NCI-H1417 treated with DMSO at 0.1 percent for 48 hours (cell line): ENCODE results near the gene ZNF408.
"Not testable (repeated sequence)": the region's sequence is repeated elsewhere in the genome, so short reads cannot be mapped to it uniquely, and the experiment has no call there.

Experiments
- DNase-seq: peaks from one replicate; lab custom pipeline; 2025; lab: John Stamatoyannopoulos, UW

Gene ZNF408

DNA sequence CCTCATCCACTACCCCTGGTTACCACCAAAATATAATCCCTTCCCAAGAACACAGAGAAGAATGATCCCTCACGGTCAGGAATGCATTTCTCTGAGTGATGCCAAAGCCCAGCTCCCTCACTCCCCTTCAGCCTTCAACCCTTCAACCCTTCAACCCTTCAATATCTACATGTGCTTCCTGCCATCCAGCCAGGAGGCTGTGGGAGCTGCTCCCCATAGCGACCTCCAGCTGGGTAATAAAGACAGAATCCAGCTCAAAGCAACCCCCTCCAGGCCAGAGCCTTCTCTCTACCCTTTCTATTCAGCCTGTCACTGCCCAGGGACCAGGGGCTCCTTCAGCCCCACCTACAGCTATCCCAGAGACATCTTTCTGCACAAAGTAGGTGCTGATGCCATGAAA, 3.1 kb upstream of the ZNF408 start:
- no peak for DNase-seq

DNA sequence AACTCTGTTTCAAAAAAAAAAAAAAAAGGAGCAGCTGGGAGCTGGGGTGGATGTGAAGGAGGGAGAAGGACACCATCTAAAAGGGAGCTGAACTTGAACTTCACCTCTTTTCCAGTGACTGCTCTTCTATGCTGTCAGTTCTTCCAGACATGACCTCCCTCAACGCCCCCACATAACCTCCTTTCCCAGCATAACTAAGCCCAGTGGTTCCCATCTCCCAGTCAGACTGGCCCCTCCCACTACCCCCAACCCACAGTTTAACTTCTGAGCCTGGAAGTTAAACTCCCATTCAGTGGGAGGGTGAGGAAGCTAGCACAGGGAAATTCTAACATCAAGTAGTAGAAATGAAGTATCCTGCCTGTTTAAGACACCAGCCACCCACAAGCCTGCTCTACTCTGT, 2.2 kb upstream of the ZNF408 start:
- DNase-seq: no peak

DNA sequence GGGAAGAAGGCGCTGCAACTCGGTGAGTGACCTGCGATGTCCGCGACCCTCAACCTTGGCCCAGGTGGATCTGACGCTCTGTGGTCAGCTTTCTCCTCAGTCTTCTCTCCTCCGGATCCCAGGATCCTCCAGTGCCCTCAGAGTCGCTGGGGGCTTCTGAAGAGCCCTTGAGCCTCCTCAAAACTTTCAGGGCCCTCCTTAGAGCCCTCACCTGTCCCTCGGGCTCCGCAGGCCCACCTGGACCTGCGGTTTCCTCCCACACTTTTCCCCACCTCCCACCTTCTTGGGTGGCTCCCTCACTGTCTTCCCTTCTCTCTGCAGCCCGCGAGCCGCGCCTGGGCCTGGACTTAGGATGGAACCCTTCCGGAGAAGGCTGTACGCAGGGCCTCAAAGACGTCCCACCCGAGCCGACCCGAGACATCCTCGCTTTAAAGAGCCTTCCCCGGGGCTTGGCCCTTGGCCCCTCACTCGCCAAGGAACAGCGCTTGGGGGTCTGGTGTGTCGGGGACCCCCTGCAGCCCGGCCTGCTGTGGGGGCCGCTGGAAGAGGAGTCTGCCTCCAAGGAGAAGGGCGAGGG, 335 bp downstream of the ZNF408 start:
- DNase-seq: no peak

DNA sequence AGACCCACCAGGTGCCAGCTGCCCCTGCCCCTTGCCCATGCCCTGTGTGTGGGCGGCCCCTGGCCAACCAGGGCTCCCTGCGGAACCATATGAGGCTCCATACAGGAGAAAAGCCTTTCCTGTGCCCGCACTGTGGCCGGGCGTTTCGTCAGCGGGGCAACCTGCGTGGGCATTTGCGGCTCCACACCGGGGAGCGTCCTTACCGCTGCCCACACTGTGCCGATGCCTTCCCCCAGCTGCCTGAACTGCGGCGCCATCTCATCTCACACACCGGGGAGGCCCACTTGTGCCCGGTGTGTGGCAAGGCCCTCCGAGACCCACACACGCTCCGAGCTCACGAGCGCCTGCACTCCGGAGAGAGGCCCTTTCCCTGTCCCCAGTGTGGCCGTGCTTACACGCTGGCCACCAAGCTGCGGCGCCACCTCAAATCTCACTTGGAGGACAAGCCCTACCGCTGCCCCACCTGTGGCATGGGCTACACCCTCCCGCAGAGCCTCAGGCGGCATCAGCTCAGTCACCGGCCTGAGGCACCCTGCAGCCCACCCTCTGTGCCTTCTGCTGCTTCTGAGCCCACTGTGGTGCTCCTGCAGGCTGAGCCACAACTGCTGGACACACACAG, 4.3 kb downstream of the ZNF408 start:
- DNase-seq: no peak

DNA sequence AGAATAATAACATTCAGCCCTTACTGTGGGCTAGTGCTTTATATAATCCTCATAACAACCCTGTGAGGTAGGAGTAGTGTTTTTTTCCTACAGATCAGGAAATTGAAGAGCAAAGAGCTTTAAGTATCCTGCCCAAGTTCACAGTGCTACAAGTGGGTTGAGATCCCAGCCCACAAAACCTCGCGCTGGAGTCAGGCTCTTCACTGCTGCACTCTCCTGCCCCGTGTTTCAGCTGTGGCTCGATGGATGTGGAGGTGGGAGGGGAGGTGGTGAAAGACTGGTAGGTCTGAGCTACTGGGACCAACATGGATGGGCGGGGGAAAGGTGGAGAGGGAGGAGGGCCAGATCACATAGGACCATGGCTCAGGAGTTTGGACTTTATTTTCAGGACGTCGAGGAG, 6.1 kb downstream of the ZNF408 start:
- DNase-seq: no peak

DNA sequence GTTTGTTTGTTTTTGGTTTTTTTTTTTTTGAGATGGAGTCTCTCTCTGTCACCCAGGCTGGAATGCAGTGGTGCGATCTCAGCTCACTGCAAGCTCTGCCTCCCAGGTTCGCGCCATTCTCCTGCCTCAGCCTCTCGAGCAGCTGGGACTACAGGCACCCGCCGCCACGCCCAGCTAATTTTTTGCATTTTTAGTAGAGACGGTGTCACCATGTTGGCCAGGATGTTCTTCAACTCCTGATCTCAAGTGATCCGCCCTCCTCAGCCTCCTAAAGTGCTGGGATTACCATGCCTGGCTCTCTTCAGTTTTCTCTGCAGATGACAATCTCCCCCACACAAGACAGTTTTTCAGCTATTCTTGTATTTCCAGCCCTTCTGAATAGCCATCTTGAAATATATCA, 8.5 kb downstream of the ZNF408 start:
- not testable (repeated sequence) for DNase-seq

DNA sequence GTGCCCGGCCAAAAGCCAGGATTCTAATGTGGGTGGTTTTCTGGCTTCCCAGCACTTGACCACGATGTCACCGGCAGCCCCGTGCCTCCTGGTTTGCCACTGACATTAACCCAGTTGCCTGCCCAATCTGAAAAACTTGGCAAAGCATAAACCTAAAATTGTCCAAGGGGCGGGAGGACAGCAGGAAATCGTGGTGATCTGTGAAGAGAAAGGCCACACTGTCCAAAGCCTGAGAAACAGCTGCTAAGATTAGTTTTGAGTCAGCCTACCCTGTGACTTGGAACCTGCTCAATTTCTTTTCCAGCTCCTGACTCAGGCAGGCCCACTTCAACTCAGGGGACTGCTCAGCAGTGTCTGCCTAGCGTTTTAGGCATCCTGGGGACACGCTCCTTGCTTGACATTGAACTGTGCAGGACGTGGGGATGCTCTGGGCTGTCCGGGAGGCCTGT, 10.0 kb downstream of the ZNF408 start:
- no peak for DNase-seq

DNA sequence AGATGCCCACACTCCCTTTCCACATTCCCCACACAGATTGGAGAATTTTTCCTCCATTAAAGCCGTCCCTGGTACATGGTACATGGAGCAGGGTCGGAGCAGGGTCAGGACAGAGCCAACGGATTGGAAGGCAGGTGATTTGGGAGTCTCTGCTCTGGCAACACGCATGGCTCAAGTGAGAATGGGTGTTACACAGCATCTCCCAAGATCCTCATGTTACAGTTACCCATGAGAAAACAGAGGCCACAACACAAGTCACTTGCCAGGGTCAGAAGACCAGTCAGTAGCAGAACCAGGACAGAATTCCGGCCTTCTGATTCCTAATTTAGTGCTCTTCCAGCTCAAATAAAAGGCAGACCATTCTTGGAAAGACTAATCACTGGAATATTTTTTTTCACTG, 10.5 kb downstream of the ZNF408 start:
- DNase-seq: no peak

DNA sequence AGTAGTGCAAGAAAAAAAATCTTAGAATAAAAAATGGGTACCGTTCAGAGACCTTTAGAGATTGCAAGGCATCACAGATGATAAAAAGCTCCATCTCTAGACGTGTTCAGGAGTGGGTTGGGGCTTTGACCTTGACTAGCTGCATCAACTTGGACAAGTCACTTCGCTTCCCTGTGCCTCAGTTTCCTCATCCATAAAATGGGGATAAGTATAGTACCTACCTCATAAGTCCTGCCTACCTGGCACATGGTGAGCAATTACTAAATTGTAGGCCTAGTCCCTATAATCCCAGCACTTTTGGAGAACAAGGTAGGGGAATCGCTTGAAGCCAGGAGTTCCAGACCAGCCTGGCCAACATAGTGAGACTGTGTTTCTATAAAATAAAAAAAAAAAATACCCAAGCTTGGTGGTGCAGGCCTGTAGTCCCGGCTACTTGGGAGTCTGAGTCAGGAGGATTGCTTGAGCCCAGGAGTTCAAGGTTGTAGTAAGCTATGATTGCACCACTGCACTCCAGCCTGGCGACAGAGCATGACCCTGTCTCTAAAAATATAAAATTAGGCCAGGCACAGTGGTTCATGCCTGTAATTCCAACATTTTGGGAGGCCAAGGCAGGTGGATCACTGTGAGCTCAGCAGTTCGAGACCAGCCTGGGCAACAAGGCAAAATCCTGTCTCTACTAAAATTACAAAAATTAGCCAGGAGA, 12.2 kb downstream of the ZNF408 start:
- no peak for DNase-seq

DNA sequence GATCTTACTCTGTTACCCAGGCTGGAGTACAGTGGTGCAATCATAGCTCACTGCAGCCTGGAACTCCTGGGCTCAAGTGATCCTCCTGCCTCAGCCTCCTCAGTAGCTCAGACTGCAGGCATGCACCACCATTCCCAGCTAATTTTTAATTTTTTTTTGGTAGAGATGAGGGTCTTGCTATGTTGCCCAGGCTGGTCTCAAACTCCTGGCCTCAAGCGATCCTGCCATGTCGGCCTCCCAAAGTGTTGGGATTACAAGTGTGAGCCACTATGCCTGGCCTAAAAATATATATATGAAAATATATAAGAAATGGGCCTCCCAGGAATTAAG, 17.0 kb downstream of the ZNF408 start:
- DNase-seq: not testable (repeated sequence)

DNA sequence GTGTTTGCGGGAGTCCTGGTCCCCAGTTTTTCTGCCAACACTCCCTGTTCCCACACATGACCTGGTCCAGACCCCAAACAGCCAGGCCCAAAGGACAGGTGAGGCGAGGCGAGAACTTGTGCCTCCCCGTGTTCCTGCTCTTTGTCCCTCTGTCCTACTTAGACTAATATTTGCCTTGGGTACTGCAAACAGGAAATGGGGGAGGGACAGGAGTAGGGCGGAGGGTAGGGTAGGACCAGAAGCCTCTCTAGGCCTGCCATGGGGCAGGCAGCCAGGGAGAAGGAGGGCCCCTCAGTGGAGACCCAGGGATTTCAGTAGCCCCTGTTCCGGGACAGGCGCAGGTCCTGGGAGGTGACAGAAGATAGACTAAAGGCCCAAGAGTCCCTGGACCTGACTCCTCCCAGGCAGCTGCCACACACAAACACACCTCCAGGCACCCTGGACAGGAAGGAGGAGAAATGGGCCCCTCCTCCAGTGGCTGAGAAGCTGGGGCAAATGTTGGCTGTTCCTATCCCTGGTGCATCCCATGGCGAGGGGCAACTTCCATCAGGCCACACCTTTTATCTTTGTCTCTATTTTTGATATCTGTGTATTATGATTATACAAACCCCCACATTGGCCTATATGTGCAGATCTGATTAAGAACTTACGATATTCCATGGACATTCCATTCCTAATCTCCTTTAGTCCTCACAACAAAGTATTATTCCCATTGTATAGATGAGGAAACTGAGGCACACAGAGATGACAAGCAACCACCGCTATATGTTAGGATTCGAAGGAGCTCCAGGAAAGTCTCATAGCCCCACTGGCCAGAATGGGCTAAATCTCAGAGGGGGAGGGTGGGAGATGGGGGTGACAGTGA, 17.6 kb downstream of the ZNF408 start:
- no peak for DNase-seq

DNA sequence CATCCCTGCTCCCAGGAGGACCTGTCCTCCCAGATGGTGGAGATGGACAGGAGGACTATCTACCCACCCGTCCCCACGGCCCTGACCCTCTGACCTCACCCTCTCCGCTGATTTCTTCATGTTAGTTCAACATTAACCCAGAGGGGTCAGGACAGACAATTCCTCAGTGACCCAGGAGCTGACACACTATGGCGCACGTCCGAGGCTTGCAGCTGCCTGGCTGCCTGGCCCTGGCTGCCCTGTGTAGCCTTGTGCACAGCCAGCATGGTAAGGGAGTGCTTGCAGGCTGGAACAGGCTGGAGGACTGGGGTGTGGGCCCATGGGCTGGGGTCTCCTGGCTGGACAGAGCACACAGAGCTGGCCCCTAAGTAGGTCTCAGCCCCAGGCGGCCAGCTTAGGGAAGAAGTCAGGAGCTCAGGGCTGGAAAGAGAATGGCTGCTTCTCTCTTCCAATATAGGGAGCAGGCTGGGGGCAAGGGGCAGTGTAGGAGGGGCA, 18.3 kb downstream of the ZNF408 start, which contains the start of gene F2:
TSS of gene F2 (plus strand) at position 166 of the 495 bp plus-strand sequence. CDS start at position 189, 23 bp downstream.
- no peak for DNase-seq

DNA sequence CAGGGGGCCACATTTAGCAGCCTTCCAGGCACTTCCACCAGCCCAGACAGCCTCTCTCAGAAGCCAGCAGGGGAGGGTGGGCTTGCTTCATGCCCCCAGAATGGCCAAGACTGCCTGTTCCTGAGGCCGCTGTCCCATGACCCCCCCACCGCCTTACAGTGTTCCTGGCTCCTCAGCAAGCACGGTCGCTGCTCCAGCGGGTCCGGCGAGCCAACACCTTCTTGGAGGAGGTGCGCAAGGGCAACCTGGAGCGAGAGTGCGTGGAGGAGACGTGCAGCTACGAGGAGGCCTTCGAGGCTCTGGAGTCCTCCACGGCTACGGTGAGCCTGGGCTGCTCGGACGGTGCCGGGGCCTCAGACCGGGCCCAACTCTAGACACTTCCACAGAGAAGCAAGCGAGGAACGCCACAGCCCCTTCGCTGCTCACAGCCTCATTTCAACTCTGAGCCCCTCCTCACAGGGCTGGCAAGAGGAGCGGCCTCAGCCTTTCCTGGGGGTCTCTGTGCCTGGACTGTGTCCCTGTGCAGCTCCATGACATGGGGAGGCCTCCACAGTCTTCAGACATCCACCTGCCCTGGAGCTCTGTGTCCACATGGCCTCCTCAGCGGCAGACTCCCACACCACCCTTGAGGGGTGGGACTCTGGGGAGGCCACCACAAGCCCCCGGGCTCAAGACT, 18.9 kb downstream of the ZNF408 start:
- DNase-seq: no peak

DNA sequence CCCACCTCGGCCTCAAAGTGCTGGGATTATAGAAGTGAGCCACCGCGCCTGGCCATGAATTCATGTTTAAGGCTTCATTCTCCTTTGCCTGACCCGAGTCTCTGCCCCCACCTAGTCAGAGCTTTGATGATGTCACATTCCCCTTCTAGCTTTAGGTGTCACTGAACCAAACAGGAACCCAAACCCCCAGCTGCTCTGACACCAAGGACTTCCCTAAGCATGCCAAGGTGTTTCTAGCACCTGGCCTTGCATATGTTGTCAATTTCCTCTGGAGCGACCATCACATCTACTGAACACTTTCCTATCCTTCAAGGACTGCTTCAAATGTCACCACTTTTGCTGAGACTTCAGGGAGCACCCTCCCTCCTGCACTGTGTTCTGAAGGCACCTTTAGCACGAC, 20.5 kb downstream of the ZNF408 start:
- no peak for DNase-seq

DNA sequence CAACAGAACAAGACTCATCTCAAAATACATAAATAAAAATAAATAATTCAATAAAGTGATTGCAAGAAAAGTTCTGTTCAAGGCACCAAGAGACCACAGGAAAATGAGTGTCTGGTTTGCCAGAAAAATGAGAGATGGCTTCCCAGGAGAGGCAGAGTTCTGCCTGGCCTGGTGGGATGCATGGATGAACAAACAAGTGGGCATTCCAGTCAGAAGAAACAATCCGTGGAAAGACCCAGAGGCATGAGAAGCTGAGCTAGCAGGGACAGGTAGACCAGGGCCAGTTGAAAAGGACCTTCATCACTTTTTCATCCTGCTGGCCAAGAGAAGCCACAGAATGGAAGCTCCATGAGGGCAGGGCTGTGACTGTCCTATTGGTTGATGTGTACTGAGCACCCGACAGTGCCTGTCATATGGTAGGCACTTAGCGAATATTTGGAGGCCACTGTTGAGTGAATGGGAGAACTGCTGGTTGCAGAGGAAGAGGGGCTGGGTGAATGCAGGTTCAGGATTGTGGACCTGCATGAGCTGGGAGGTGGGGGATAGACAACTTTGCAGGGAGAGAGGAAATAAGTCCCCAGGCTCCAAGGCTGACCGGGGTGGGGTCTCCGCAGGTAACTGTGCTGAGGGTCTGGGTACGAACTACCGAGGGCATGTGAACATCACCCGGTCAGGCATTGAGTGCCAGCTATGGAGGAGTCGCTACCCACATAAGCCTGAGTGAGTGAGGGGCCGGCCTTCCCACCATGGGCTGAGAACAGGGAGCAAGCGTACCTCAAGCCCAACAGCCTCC, 21.9 kb downstream of the ZNF408 start:
- no peak for DNase-seq

DNA sequence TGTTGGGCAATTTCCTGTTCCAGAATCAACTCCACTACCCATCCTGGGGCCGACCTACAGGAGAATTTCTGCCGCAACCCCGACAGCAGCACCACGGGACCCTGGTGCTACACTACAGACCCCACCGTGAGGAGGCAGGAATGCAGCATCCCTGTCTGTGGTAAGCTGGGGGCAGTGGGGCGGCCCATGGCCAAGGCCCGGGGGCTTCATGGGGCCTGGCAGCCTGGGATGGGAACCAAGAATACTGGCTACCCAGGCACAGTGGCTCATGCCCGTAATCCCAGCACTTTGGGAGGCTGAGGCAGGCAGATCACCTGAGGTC, 22.5 kb downstream of the ZNF408 start:
- DNase-seq: no peak

DNA sequence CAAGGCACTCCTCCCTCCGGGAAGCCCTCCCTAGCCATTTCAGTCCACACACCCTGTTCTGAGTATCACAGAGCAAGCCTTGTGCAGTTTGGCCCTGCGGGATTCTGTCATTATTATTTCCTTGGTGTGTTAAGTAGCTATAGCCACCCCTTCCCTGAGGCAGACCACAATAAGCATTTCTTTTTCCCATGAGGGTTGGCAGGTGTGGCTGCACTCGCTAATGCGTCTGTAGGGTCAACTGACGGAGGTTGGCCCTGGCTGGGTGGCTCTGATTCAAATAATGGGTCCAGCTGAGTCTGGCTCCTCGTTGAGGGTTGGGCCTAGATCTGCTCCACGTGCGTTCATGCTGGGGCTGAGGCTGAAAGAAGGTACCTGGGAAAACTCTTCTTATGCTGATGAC, 23.3 kb downstream of the ZNF408 start:
- DNase-seq: no peak

DNA sequence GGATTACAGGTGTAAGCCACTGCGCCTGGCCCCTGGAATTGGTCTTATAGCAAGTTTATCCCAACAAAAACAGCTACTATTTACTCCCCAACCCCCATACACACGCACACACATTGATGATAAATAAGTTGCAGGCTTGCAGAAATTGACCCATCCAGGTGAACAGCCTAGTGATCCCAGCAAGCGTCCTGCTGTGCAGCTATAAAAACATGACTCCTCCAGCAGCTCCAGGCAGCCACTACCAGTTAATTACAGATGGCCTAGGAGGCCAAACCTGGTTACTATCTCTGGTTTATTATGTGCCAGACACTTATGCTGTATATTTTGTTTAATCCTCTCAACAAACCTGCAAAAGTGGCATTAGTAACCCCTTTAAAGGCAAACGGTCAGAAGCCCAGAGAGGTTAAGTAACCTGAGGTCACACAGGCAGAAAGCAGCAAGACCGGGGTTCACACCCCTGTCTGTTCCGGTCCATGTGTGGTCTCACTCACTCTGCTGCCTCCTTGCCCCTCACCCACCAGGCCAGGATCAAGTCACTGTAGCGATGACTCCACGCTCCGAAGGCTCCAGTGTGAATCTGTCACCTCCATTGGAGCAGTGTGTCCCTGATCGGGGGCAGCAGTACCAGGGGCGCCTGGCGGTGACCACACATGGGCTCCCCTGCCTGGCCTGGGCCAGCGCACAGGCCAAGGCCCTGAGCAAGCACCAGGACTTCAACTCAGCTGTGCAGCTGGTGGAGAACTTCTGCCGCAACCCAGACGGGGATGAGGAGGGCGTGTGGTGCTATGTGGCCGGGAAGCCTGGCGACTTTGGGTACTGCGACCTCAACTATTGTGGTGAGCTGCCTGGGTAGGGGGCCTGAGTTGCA, 24.7 kb downstream of the ZNF408 start:
- no peak for DNase-seq

DNA sequence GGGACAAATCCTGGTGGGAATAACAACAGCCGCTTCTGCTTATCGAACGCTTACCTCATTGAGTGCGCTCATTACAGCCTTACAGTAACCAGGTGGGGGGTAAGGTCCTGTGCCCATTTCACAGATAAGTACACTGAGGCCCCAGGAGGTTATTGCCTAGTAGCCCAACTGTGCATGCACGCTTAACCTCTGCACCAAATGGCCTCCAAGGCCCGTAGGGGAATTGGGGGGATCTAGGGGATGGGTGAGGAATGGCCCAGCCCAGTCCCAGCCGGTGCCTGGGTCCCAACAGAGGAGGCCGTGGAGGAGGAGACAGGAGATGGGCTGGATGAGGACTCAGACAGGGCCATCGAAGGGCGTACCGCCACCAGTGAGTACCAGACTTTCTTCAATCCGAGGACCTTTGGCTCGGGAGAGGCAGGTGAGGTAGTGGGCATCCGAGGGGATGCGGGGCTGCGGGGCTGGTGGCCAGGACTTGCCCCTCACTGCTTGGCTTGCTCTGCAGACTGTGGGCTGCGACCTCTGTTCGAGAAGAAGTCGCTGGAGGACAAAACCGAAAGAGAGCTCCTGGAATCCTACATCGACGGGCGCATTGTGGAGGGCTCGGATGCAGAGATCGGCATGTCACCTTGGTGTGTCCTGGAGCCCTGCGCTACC, 25.5 kb downstream of the ZNF408 start:
- no peak for DNase-seq
